Uterus (tissue), 2 donors: Measurements from ENCODE around the gene FANCC.

Experiments used
- POLR2A ChIP-seq, 2 donors: fragments of 450-650 bp; IDR thresholded peaks; one replicate each; pipeline ENCODE4 v1.6.1; 2016; ENCODE audit warnings: antibody characterized with exemption in 2 of 2, mild to moderate bottlenecking in 1 of 2, moderate library complexity in 1 of 2
- TF ChIP-seq, protein P1 (sequence below), 4 experiments: fragments of 200-600 bp in 2 of 4; fragments of 450-650 bp in 2 of 4; sonication (generic) in 2 of 4; IDR thresholded peaks; one replicate each; pipeline ENCODE4 v1.5.1; 2016 to 2019; ENCODE audit warnings: antibody characterized with exemption in 4 of 4, mild to moderate bottlenecking in 2 of 4, moderate library complexity in 1 of 4

DNA sequence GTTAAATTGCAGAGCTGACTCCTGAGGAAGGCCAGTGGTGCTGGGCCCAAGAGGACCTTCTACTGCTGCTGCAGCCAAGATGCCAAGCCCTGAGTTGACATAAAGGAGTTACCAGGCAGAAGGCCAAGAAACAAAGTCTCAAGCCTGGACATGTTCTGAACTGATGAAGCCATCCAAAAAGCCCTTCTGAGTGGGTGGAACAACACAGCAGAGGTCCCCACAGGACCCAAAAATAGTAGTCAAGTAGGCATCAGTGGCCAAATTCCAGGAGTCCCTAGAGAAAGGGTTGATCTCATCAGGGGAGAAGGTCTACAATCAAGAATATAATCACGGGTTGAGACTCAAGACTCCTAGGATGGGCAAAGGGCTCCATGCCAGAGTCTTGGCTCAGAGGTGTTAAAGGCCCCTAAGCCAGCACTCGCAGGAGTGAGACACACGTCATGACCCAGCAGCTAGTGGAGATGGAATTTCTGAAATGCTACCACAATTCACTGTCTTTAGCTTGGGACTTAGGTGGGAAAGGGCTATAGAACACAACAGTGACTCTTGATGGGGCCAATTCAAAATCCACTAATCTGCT, 119.7 kb downstream of the FANCC start:
- TF ChIP-seq POLR2A (IDR thresholded peaks at IDR 0.05) = no peak
- TF ChIP-seq, protein P1, sequence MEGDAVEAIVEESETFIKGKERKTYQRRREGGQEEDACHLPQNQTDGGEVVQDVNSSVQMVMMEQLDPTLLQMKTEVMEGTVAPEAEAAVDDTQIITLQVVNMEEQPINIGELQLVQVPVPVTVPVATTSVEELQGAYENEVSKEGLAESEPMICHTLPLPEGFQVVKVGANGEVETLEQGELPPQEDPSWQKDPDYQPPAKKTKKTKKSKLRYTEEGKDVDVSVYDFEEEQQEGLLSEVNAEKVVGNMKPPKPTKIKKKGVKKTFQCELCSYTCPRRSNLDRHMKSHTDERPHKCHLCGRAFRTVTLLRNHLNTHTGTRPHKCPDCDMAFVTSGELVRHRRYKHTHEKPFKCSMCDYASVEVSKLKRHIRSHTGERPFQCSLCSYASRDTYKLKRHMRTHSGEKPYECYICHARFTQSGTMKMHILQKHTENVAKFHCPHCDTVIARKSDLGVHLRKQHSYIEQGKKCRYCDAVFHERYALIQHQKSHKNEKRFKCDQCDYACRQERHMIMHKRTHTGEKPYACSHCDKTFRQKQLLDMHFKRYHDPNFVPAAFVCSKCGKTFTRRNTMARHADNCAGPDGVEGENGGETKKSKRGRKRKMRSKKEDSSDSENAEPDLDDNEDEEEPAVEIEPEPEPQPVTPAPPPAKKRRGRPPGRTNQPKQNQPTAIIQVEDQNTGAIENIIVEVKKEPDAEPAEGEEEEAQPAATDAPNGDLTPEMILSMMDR (IDR thresholded peaks at IDR 0.05) = no peak
